K562 (cell line): ENCODE results near the gene AGAP1. TPM values are rescaled to one million over a fixed set of nuclear protein-coding genes. Genes with fewer than 3 reads are reported as not detected.

ENCODE experiments used
- ATAC-seq: fragments of 200-7000 bp; cut with Tn5 transposase; 3 replicates; pipeline ENCODE4 v1.9.1; 2020; ENCODE audit warnings: moderate library complexity
- BruUV-seq: library from RNA; stranded (reverse); fragments of 400-500 nt; replicated peaks from 2 replicates; lab custom pipeline; 2021; lab: Mats Ljungman, UMichigan
- CTCF ChIA-PET: fragments of 300-600 bp; formaldehyde crosslinking; extraction: SDS; loops from one replicate; lab custom pipeline; 2021; ENCODE audit warnings: low intra/inter-chr PET ratio; lab: Yijun Ruan, JAX
- POLR2A ChIA-PET: fragments of 300-600, 350-650 bp; sonication (Branson Sonifier 250); formaldehyde crosslinking; extraction: SDS; loops from one replicate; lab custom pipeline; 2021; ENCODE audit warnings: antibody characterized with exemption, inconsistent platforms; lab: Yijun Ruan, JAX
- DNase-seq, 4 experiments: peaks; one replicate each; pipeline versions ENCODE4 v3.0.0 to v3.0.0-alpha.2; 2011 to 2018; ENCODE audit warnings: low spot score in 3 of 4, mixed read lengths in 3 of 4; ENCODE audit errors: extremely low read depth in 1 of 4
- FAIRE-seq: peaks from 2 replicates; lab custom pipeline; 2011; peaks lifted over from hg19 to GRCh38; lab: Jason Lieb, UNC
- H2AFZ ChIP-seq: 2 replicates; pipeline ENCODE4 v1.6.0; 2011; ENCODE audit warnings: low read depth, low read length, control low read depth, inconsistent platforms
- H3K27ac ChIP-seq: fragments of 200-600 bp; 3 replicates; pipeline ENCODE4 v1.8.0; 2011; ENCODE audit warnings: low read depth, mild to moderate bottlenecking, control low read depth, inconsistent platforms, low read length, moderate library complexity, mixed read lengths; ENCODE audit errors: extremely low read depth
- H3K27me3 ChIP-seq, 2 experiments: fragments of 300-600 bp in 1 of 2; 2 replicates in 1 of 2; 3 replicates in 1 of 2; pipeline versions ENCODE4 v1.6.0 to v1.8.0; 2011; ENCODE audit warnings: inconsistent platforms in 2 of 2, low read length in 2 of 2, mild to moderate bottlenecking in 1 of 2, mixed read lengths in 1 of 2, moderate library complexity in 1 of 2; ENCODE audit not compliant: control insufficient read depth in 2 of 2, insufficient read depth in 2 of 2
- H3K36me3 ChIP-seq: fragments of 300-600 bp; 3 replicates; pipeline ENCODE4 v1.8.0; 2011; ENCODE audit warnings: mild to moderate bottlenecking, low read length, inconsistent platforms; ENCODE audit not compliant: control insufficient read depth, insufficient read depth
- H3K4me1 ChIP-seq, 2 experiments: fragments of 200-600 bp in 1 of 2; replicated peaks in 1 of 2; 2 replicates in 1 of 2; 3 replicates in 1 of 2; pipeline versions ENCODE4 v1.5.1 to v1.8.0; 2011; ENCODE audit warnings: inconsistent platforms in 2 of 2, low read length in 2 of 2, mild to moderate bottlenecking in 1 of 2, mixed read lengths in 1 of 2, moderate library complexity in 1 of 2; ENCODE audit not compliant: control insufficient read depth in 2 of 2, insufficient read depth in 2 of 2
- H3K4me2 ChIP-seq: 2 replicates; pipeline ENCODE4 v1.6.1; 2011; ENCODE audit warnings: low read length, control low read depth, inconsistent platforms, mixed read lengths; ENCODE audit not compliant: insufficient read depth
- H3K4me3 ChIP-seq: fragments of 200-600 bp; sonication (generic), shearing (Covaris generic); 2 replicates; pipeline ENCODE4 v1.5.1; 2016; ENCODE audit warnings: control low read depth, inconsistent platforms
- H3K79me2 ChIP-seq: fragments of 200-600 bp; 3 replicates; pipeline ENCODE4 v1.8.0; 2011; ENCODE audit warnings: low read length, inconsistent platforms; ENCODE audit not compliant: control insufficient read depth, insufficient read depth
- H3K9ac ChIP-seq, 2 experiments: 2 replicates each; pipeline versions ENCODE4 v1.6.0 to v1.6.1; 2011; ENCODE audit warnings: low read depth in 2 of 2, low read length in 2 of 2, control low read depth in 1 of 2, inconsistent platforms in 1 of 2, mild to moderate bottlenecking in 1 of 2, mixed read lengths in 1 of 2; ENCODE audit not compliant: insufficient read depth in 1 of 2
- H3K9me1 ChIP-seq: one replicate; pipeline ENCODE4 v1.6.0; 2011; ENCODE audit warnings: inconsistent platforms, mild to moderate bottlenecking, low read length, moderate library complexity; ENCODE audit not compliant: control insufficient read depth, insufficient read depth
- H3K9me3 ChIP-seq: replicated peaks from 2 replicates; pipeline ENCODE4 v1.5.1; 2011; ENCODE audit warnings: low read depth, low read length, inconsistent platforms; ENCODE audit not compliant: control insufficient read depth, insufficient read depth
- H4K20me1 ChIP-seq: replicated peaks from 2 replicates; pipeline ENCODE4 v1.6.1; 2011; ENCODE audit warnings: low read length, inconsistent platforms, mixed read lengths; ENCODE audit not compliant: control insufficient read depth, insufficient read depth
- E4F1 ChIP-seq: fragments of 250-450 bp; sonication (Bioruptor Pico); IDR thresholded peaks from 2 replicates; pipeline ENCODE4 v1.5.0; 2021; ENCODE audit warnings: mild to moderate bottlenecking, borderline replicate concordance
- FOXK2 ChIP-seq, 2 experiments: fragments of 450-650 bp; IDR thresholded peaks in 1 of 2; conservative IDR thresholded peaks in 1 of 2; 2 replicates each; pipeline ENCODE4 v1.6.1; 2016; ENCODE audit warnings: low read depth in 2 of 2, mild to moderate bottlenecking in 1 of 2
- HDAC1 ChIP-seq, 2 experiments: fragments of 450-650 bp; IDR thresholded peaks; 2 replicates each; pipeline ENCODE4 v1.6.1; 2016 to 2017; ENCODE audit warnings: inconsistent platforms in 1 of 2, mild to moderate bottlenecking in 1 of 2, moderate library complexity in 1 of 2
- KDM2B ChIP-seq: fragments of 250-450 bp; sonication (Bioruptor Pico); IDR thresholded peaks from 2 replicates; pipeline ENCODE4 v1.8.0; 2021; ENCODE audit warnings: mild to moderate bottlenecking, moderate library complexity
- KLF1 ChIP-seq: fragments of 450-650 bp; IDR thresholded peaks from 2 replicates; pipeline ENCODE4 v1.6.1; 2016; ENCODE audit warnings: missing genetic modification characterization, missing compliant biosample characterization
- MCM3 ChIP-seq: fragments of 450-650 bp; IDR thresholded peaks from 2 replicates; pipeline ENCODE4 v1.6.1; 2016
- PCBP1 ChIP-seq: fragments of 200-400 bp; formaldehyde crosslinking; IDR thresholded peaks from 2 replicates; pipeline ENCODE4 v1.6.1; 2018; ENCODE audit warnings: mild to moderate bottlenecking, low read depth, low read length; ENCODE audit not compliant: poor library complexity, severe bottlenecking
- XRCC4 ChIP-seq: IDR thresholded peaks from one replicate; pipeline ENCODE4 v1.6.1; 2011; ENCODE audit not compliant: insufficient read depth, insufficient read length; ENCODE audit errors: extremely low read depth
- ZNF23 ChIP-seq: fragments of 250-450 bp; sonication (Bioruptor Pico); IDR thresholded peaks from 2 replicates; pipeline ENCODE4 v1.4.0; 2020; ENCODE audit warnings: mild to moderate bottlenecking
- WGBS: fragments of 100-300 bp; shearing (Covaris generic); methylation state at CpG from one replicate; pipeline ENCODE4 v1.1.6; 2016; ENCODE audit warnings: low coverage, mixed read lengths; ENCODE audit not compliant: insufficient coverage; ENCODE audit errors: missing lambda C conversion rate; 5-methylcytosine and 5-hydroxymethylcytosine counted together
- in situ Hi-C: fragments of 300-500 bp; cut with MboI; formaldehyde crosslinking; loops from 4 replicates; pipeline ENCODE4 v1.15.0; 2018; ENCODE audit warnings: inconsistent platforms, mixed read lengths
- intact Hi-C: fragments of 100-400 bp; cut with micrococcal nuclease; formaldehyde crosslinking; loops from 2 replicates; pipeline ENCODE4 v1.14.2; 2022
- polyA plus RNA-seq, 8 experiments: library from polyadenylated mRNA; depleted of rRNA in 4 of 8; stranded (reverse) in 5 of 8; unstranded in 3 of 8; fragments of >200 nt; fragmentation: Nextera tagmentation in 2 of 8; fragmentation: Illumina TruSeq in 1 of 8; extraction: Ambion mirVana in 2 of 8; extraction: Trizol in 1 of 8; gene quantifications; 2 replicates each; pipeline versions ENCODE4 v1.2.1 to v1.2.3, GENCODE V29; 2011 to 2014; ENCODE audit warnings: inconsistent platforms in 1 of 8, missing spikeins in 1 of 8
- total RNA-seq, 7 experiments: library from RNA; depleted of rRNA in 6 of 7; stranded (reverse); fragments of >200 nt in 6 of 7; fragmentation: Illumina TruSeq in 2 of 7; extraction: Trizol in 2 of 7; gene quantifications; 2 replicates each; pipeline versions ENCODE4 v1.2.1 to v1.2.3, GENCODE V29; 2011 to 2021; ENCODE audit warnings: low replicate concordance in 1 of 7

AGAP1 gene
- total and polyA plus RNA-seq, 9 of the 15 experiments (the other 6 are each of a cell fraction or from before 2014, with no cell fraction given): 1.3 to 24.0 (median 10.6) TPM

GRCh38 chr2:235780401-235780800, 286.6 kb downstream of the AGAP1 start (continued):
- TF ChIP-seq ZNF23: no peak
- TF ChIP-seq KDM2B: no peak
- no peak for TF ChIP-seq E4F1 (CRISPR knock-in tag)
- no peak for TF ChIP-seq HDAC1 (IDR thresholded peaks at IDR 0.05)
- no peak for TF ChIP-seq FOXK2 (conservative IDR thresholded peaks at IDR 0.05 in 1 of 2, IDR thresholded peaks at IDR 0.05 in 1 of 2; ENCODE audit: low read depth in 2 of 2)
- TF ChIP-seq KLF1 (tag): no peak
- TF ChIP-seq PCBP1: no peak
- no peak for TF ChIP-seq MCM3

GRCh38 chr2:235781775-235782174, 287.9 kb downstream of the AGAP1 start:
- no peak overlapping the region for H2AFZ ChIP-seq
- H3K9me1 ChIP-seq: no peaks in the 10 kb centered on the region
- H3K9me3 ChIP-seq: no peaks in the 10 kb centered on the region
- CTCF ChIA-PET: no interaction called here
- ATAC-seq: no peak
- H3K9ac ChIP-seq: no peak overlapping the region
- H3K4me2 ChIP-seq: no peak overlapping the region
- no peaks in the 10 kb centered on the region for H3K79me2 ChIP-seq
- no peak for FAIRE-seq
- TF ChIP-seq XRCC4: no peak
- no TSS peak for BruUV-seq
- peaks cover 6% of the 10 kb centered on the region for H4K20me1 ChIP-seq
- H3K36me3 ChIP-seq: no peaks in the 10 kb centered on the region
- DNase-seq: no peak
- POLR2A ChIA-PET: no interaction called here
- intact Hi-C loops (no loop called here), in situ Hi-C loops (no loop called here)
- H3K4me3 ChIP-seq: no peak overlapping the region
- H3K27ac ChIP-seq: no peak overlapping the region
- H3K27me3 ChIP-seq: no peaks in the 10 kb centered on the region
- 75% methylated on average over 4 of the region's 6 CpGs for WGBS
- no peaks in the 10 kb centered on the region for H3K4me1 ChIP-seq
